Glutamatergic neuron (in vitro differentiated cells): Measurements from ENCODE around the gene FLVCR1. TPM values are rescaled to one million over a fixed set of nuclear protein-coding genes. Genes with fewer than 3 reads are reported as not detected.
A peak's percentile ranks its signal among the peaks of the same experiment; 100 is the strongest.

Source experiments
- DNase-seq: peaks from one replicate; pipeline ENCODE4 v3.0.0; 2022
- H3K27ac Mint-ChIP-seq: one replicate; pipeline ENCODE4 v1.8.0; 2020; ENCODE audit warnings: mild to moderate bottlenecking, mixed read lengths, inconsistent platforms; ENCODE audit not compliant: unreplicated experiment
- H3K27me3 Mint-ChIP-seq: one replicate; pipeline ENCODE4 v1.8.0; 2020; ENCODE audit warnings: mild to moderate bottlenecking, moderate library complexity, mixed read lengths, inconsistent platforms; ENCODE audit not compliant: unreplicated experiment
- H3K36me3 Mint-ChIP-seq: one replicate; pipeline ENCODE4 v1.8.0; 2020; ENCODE audit warnings: mild to moderate bottlenecking, mixed read lengths, inconsistent platforms; ENCODE audit not compliant: unreplicated experiment
- H3K4me1 Mint-ChIP-seq: one replicate; pipeline ENCODE4 v1.8.0; 2020; ENCODE audit warnings: mild to moderate bottlenecking, low read depth, mixed read lengths, inconsistent platforms; ENCODE audit not compliant: unreplicated experiment
- H3K4me3 Mint-ChIP-seq: one replicate; pipeline ENCODE4 v1.8.0; 2020; ENCODE audit warnings: mild to moderate bottlenecking, mixed read lengths, inconsistent platforms; ENCODE audit not compliant: unreplicated experiment
- H3K9me3 Mint-ChIP-seq: one replicate; pipeline ENCODE4 v1.8.0; 2020; ENCODE audit warnings: mild to moderate bottlenecking, moderate library complexity, mixed read lengths, inconsistent platforms; ENCODE audit not compliant: unreplicated experiment
- total RNA-seq: library from RNA; stranded (reverse); fragmentation: NEBNext Ultra II Directional; extraction: Animal tissue kit (Norgen Biotek cat#: 25700); gene quantifications from one replicate; pipeline ENCODE4 v1.2.1, GENCODE V29; 2021; ENCODE audit not compliant: unreplicated experiment
- TF ChIP-seq, protein P1 (sequence below): fragments of 200-600 bp; sonication (generic); IDR thresholded peaks from one replicate; pipeline ENCODE4 v1.5.0; 2021; ENCODE audit not compliant: partially characterized antibody, unreplicated experiment

Gene FLVCR1
- total RNA-seq, 1 donor from 2014 or later = 33.4 TPM

DNA sequence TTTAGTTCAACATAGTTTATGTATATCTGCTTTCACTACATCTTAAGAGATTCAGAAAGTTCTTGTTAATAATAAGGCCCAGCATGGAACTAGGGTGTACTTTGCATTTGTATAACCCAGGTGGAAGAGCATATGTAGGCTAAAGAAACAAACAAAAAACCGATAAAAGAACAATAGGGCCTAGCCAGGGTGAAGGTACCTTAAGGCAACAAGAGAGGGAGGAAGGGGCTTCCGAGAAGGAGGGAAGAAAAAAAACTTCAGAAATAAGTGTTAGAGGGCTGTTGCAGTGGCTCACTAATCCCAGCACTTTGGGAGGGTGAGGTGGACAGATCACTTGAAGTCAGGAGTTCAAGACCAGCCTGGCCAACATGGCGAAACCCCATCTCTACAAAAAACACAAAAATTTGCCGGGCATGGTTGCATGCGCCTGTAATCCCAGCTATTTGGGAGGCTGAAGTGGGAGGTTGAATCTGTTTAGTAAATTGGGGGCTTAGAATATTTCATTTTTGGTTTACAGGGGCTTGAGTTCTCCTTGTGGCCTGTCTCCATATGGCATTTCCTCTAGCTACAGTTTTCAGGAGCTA is 5.9 kb upstream of the FLVCR1 start:
- Mint-ChIP-seq H3K9me3 (peaks cover 3% of the 10 kb centered on the region), H3K4me1 (no peaks in the 10 kb centered on the region), H3K36me3 (no peaks in the 10 kb centered on the region), H3K27ac (no peak overlapping the region), H3K27me3 (peaks cover 2% of the 10 kb centered on the region), H3K4me3 (no peak overlapping the region)
- TF ChIP-seq, protein P1, sequence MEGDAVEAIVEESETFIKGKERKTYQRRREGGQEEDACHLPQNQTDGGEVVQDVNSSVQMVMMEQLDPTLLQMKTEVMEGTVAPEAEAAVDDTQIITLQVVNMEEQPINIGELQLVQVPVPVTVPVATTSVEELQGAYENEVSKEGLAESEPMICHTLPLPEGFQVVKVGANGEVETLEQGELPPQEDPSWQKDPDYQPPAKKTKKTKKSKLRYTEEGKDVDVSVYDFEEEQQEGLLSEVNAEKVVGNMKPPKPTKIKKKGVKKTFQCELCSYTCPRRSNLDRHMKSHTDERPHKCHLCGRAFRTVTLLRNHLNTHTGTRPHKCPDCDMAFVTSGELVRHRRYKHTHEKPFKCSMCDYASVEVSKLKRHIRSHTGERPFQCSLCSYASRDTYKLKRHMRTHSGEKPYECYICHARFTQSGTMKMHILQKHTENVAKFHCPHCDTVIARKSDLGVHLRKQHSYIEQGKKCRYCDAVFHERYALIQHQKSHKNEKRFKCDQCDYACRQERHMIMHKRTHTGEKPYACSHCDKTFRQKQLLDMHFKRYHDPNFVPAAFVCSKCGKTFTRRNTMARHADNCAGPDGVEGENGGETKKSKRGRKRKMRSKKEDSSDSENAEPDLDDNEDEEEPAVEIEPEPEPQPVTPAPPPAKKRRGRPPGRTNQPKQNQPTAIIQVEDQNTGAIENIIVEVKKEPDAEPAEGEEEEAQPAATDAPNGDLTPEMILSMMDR = no peak
- no peak for DNase-seq

- no peak for DNase-seq
- no peak overlapping the region for H3K27ac Mint-ChIP-seq
- TF ChIP-seq, protein P1 = no peak
- peaks cover 5% of the 10 kb centered on the region for H3K9me3 Mint-ChIP-seq
- H3K4me1 Mint-ChIP-seq = no peaks in the 10 kb centered on the region
- no peak overlapping the region for H3K4me3 Mint-ChIP-seq
- H3K36me3 Mint-ChIP-seq = no peaks in the 10 kb centered on the region
- H3K27me3 Mint-ChIP-seq = peaks cover 2% of the 10 kb centered on the region
Observed at GRCh38 chr1:212853658-212854057, 4.4 kb upstream of the FLVCR1 start.

GRCh38 chr1:212856755-212857154 is 1.3 kb upstream of the FLVCR1 start:
- Mint-ChIP-seq H3K27me3 (peaks cover 7% of the 10 kb centered on the region), H3K27ac (no peak overlapping the region), H3K36me3 (no peaks in the 10 kb centered on the region), H3K4me3 (peak overlapping the region; percentile 35), H3K4me1 (no peaks in the 10 kb centered on the region), H3K9me3 (peaks cover 10% of the 10 kb centered on the region)
- DNase-seq = no peak
- TF ChIP-seq, protein P1 = no peak

- H3K36me3 Mint-ChIP-seq = no peaks in the 10 kb centered on the region
- DNase-seq = no peak
- no peak overlapping the region for H3K4me3 Mint-ChIP-seq
- peaks cover 5% of the 10 kb centered on the region for H3K4me1 Mint-ChIP-seq
- H3K27me3 Mint-ChIP-seq = peaks cover 7% of the 10 kb centered on the region
- H3K27ac Mint-ChIP-seq = peak overlapping the region; percentile 92
- peaks cover 10% of the 10 kb centered on the region for H3K9me3 Mint-ChIP-seq
- TF ChIP-seq, protein P1 = no peak
Observed at GRCh38 chr1:212858461-212859265, 588 bp downstream of the FLVCR1 start.
